Measurements from ENCODE around the gene GPM6B.
A peak's percentile ranks its signal among the peaks of the same experiment; 100 is the strongest.
"Not testable (repeated sequence)": the region's sequence is repeated elsewhere in the genome, so short reads cannot be mapped to it uniquely, and the experiment has no call there.

GPM6B gene

GRCh38 chrX:13724878-13725277, 92.0 kb downstream of the GPM6B start:
- DNase-seq (ENCODE audit: low read depth), result not testable (repeated sequence)

- DNase-seq (ENCODE audit: low read depth), result peak; percentile 30
Measured at GRCh38 chrX:13721819-13722519, 94.9 kb downstream of the GPM6B start.

GRCh38 chrX:13721371-13721770, 95.5 kb downstream of the GPM6B start:
- no peak for DNase-seq (ENCODE audit: low read depth)
